MM.1S (cell line): ENCODE results near the gene AKIRIN1.

Source experiments
- EZH2phosphoT487 ChIP-seq: fragments of 300-600 bp; sonication (generic); IDR thresholded peaks from 2 replicates; pipeline ENCODE4 v1.6.1; 2018; ENCODE audit warnings: antibody characterized with exemption, low read length
- TF ChIP-seq, protein P1 (sequence below): fragments of 300-600 bp; sonication (generic); IDR thresholded peaks from 2 replicates; pipeline ENCODE4 v1.5.1; 2016; ENCODE audit warnings: antibody characterized with exemption, low read length, mixed read lengths

DNA sequence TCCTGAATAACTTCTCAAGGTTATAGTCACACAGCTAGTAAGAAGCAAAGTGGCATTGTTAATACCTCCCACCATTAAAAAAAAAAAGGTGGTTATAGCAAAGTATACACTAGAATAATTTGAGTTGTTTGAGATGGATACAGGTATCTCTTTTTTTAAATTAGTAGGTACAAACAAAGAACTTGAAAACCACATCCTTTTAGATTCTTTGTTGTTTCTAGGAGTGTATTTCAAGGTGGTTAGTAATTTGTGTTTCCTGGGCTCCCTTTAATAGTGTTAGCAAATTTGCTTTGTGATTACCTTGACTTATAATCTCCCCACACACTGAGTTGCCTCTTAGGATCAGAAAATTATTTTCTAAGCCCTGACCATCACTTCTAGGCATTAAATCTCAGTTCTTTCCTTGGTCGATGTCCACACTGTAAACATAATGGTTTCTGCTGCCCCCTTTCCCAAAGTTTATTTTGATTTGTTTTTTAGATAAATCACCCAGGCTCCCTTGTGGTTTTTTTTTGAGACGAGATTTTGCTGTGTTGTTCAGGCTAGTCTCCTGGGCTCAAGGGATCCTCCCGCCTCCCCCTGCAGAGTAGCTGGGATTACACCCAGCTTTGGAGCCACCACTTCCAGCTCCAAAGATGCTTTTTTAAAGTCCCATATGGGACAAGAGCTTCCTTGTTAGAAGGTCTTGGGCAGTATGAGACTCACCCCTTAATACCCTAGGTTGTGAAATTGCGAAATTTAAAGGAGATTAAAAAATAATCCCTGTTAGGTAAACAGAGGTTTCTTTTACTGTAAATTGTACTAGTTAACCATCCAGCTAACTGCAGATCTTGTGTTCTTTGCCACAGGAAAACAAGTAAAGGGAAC, 6.2 kb downstream of the AKIRIN1 start:
- TF ChIP-seq, protein P1, sequence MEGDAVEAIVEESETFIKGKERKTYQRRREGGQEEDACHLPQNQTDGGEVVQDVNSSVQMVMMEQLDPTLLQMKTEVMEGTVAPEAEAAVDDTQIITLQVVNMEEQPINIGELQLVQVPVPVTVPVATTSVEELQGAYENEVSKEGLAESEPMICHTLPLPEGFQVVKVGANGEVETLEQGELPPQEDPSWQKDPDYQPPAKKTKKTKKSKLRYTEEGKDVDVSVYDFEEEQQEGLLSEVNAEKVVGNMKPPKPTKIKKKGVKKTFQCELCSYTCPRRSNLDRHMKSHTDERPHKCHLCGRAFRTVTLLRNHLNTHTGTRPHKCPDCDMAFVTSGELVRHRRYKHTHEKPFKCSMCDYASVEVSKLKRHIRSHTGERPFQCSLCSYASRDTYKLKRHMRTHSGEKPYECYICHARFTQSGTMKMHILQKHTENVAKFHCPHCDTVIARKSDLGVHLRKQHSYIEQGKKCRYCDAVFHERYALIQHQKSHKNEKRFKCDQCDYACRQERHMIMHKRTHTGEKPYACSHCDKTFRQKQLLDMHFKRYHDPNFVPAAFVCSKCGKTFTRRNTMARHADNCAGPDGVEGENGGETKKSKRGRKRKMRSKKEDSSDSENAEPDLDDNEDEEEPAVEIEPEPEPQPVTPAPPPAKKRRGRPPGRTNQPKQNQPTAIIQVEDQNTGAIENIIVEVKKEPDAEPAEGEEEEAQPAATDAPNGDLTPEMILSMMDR = no peak
- no peak for TF ChIP-seq EZH2phosphoT487
